GM12878 (cell line): ENCODE measurements around the gene FSTL1. TPM values are rescaled to one million over a fixed set of nuclear protein-coding genes. Genes with fewer than 3 reads are reported as not detected.

ENCODE experiments used
- ATAC-seq: fragments of 200-7000 bp; cut with Tn5 transposase; 3 replicates; pipeline ENCODE4 v1.9.1; 2020; ENCODE audit warnings: mild to moderate bottlenecking, moderate library complexity
- BruUV-seq: library from RNA; stranded (reverse); fragments of 400-500 nt; replicated peaks from 2 replicates; lab custom pipeline; 2021; lab: Mats Ljungman, UMichigan
- CTCF ChIA-PET: fragments of 300-600 bp; sonication (Branson Sonifier 250); formaldehyde crosslinking; extraction: SDS; loops from one replicate; lab custom pipeline; 2021; ENCODE audit warnings: inconsistent platforms; lab: Yijun Ruan, JAX
- POLR2A ChIA-PET: fragments of 350-600 bp; formaldehyde crosslinking; extraction: SDS; loops from one replicate; lab custom pipeline; 2021; ENCODE audit warnings: inconsistent platforms; lab: Charles Lee
- RAD21 ChIA-PET: fragments of 300-600 bp; sonication (Branson Sonifier 250); formaldehyde crosslinking; loops from one replicate; lab custom pipeline; 2023; ENCODE audit warnings: antibody characterized with exemption; ENCODE audit not compliant: unreplicated experiment; lab: Charles Lee
- SMC1A ChIA-PET: fragments of 300-600 bp; sonication (Branson Sonifier 250); formaldehyde crosslinking; loops from one replicate; lab custom pipeline; 2023; ENCODE audit not compliant: unreplicated experiment, uncharacterized antibody; lab: Charles Lee
- DNase-seq: peaks from one replicate; pipeline ENCODE4 v3.0.0-alpha.2; 2011; ENCODE audit warnings: low read depth, low spot score
- FAIRE-seq: peaks from 3 replicates; lab custom pipeline; 2011; peaks lifted over from hg19 to GRCh38; lab: Jason Lieb, UNC
- H2AFZ ChIP-seq: 2 replicates; pipeline ENCODE4 v1.6.0; 2011; ENCODE audit warnings: low read depth, low read length, control low read depth; ENCODE audit not compliant: control insufficient read depth
- H3K27ac ChIP-seq: 2 replicates; pipeline ENCODE4 v1.5.1; 2011; ENCODE audit warnings: control low read depth; ENCODE audit not compliant: control insufficient read depth, insufficient read depth
- H3K27me3 ChIP-seq, 2 experiments: replicated peaks in 1 of 2; 2 replicates each; pipeline versions ENCODE4 v1.6.0 to v1.6.1; 2011; ENCODE audit warnings: low read length in 1 of 2; ENCODE audit not compliant: control insufficient read depth in 2 of 2, insufficient read depth in 2 of 2
- H3K36me3 ChIP-seq, 2 experiments: 2 replicates each; pipeline ENCODE4 v1.5.1; 2011; ENCODE audit warnings: low read length in 1 of 2; ENCODE audit not compliant: control insufficient read depth in 2 of 2, insufficient read depth in 2 of 2
- H3K4me1 ChIP-seq: 2 replicates; pipeline ENCODE4 v1.6.1; 2011; ENCODE audit warnings: mild to moderate bottlenecking, low read length, moderate library complexity, mixed read lengths; ENCODE audit not compliant: control insufficient read depth, insufficient read depth
- H3K4me2 ChIP-seq: 2 replicates; pipeline ENCODE4 v1.6.0; 2011; ENCODE audit warnings: control low read depth; ENCODE audit not compliant: control insufficient read depth, insufficient read depth
- H3K4me3 ChIP-seq: fragments of 200-600 bp; sonication (generic); 2 replicates; pipeline ENCODE4 v1.5.1; 2016
- H3K79me2 ChIP-seq: 2 replicates; pipeline ENCODE4 v1.6.0; 2011; ENCODE audit warnings: low read length; ENCODE audit not compliant: control insufficient read depth, insufficient read depth
- H3K9ac ChIP-seq: 2 replicates; pipeline ENCODE4 v1.8.0; 2011; ENCODE audit warnings: low read length, control low read depth, mixed read lengths; ENCODE audit not compliant: control insufficient read depth, insufficient read depth
- H3K9me3 ChIP-seq: replicated peaks from 3 replicates; pipeline ENCODE4 v1.5.1; 2011; ENCODE audit warnings: mild to moderate bottlenecking, low read length; ENCODE audit not compliant: control insufficient read depth, insufficient read depth
- H4K20me1 ChIP-seq: 2 replicates; pipeline ENCODE4 v1.6.0; 2011; ENCODE audit not compliant: control insufficient read depth, insufficient read depth
- ATF7 ChIP-seq: fragments of 450-650 bp; IDR thresholded peaks from 2 replicates; pipeline ENCODE4 v1.6.1; 2016; ENCODE audit warnings: low read depth, mild to moderate bottlenecking
- BACH1 ChIP-seq: fragments of 450-650 bp; IDR thresholded peaks from 2 replicates; pipeline ENCODE4 v1.6.1; 2017; ENCODE audit warnings: mild to moderate bottlenecking, borderline replicate concordance
- CREM ChIP-seq: IDR thresholded peaks from 2 replicates; pipeline ENCODE4 v1.6.1; 2014; ENCODE audit warnings: antibody characterized with exemption, low read depth
- EZH2 ChIP-seq: IDR thresholded peaks from 2 replicates; pipeline ENCODE4 v1.6.1; 2012; ENCODE audit warnings: low read depth, mild to moderate bottlenecking, control low read depth, inconsistent platforms, low read length, borderline replicate concordance; ENCODE audit not compliant: control insufficient read depth
- MTA3 ChIP-seq: IDR thresholded peaks from 2 replicates; pipeline ENCODE4 v1.6.1; 2012; ENCODE audit warnings: low read length, inconsistent platforms, borderline replicate concordance
- NBN ChIP-seq: fragments of 450-650 bp; IDR thresholded peaks from 2 replicates; pipeline ENCODE4 v1.6.1; 2016
- NFXL1 ChIP-seq: fragments of 450-650 bp; IDR thresholded peaks from 2 replicates; pipeline ENCODE4 v1.6.1; 2017; ENCODE audit warnings: antibody characterized with exemption, mild to moderate bottlenecking, borderline replicate concordance
- SIX5 ChIP-seq: IDR thresholded peaks from 2 replicates; pipeline ENCODE4 v1.6.1; 2011; ENCODE audit warnings: mild to moderate bottlenecking, low read depth, low read length, moderate library complexity; ENCODE audit not compliant: severe bottlenecking
- SP1 ChIP-seq: IDR thresholded peaks from one replicate; pipeline ENCODE4 v1.6.1; 2011; ENCODE audit warnings: low read depth, low read length
- SPI1 ChIP-seq: IDR thresholded peaks from 2 replicates; pipeline ENCODE4 v1.6.1; 2011; ENCODE audit warnings: low read depth, mild to moderate bottlenecking, low read length, moderate library complexity, borderline replicate concordance; ENCODE audit not compliant: insufficient read depth
- SREBF2 ChIP-seq: IDR thresholded peaks from 2 replicates; pipeline ENCODE4 v1.6.1; 2012; ENCODE audit warnings: mild to moderate bottlenecking, low read length
- TAF1 ChIP-seq: IDR thresholded peaks from 2 replicates; pipeline ENCODE4 v1.6.1; 2011; ENCODE audit warnings: mild to moderate bottlenecking, low read depth, low read length, borderline replicate concordance
- WGBS: methylation state at CpG from one replicate; pipeline ENCODE4 v1.1.6; 2016; ENCODE audit warnings: low lambda C conversion rate; ENCODE audit not compliant: insufficient replicate concordance, insufficient coverage; ENCODE audit errors: missing lambda C conversion rate; 5-methylcytosine and 5-hydroxymethylcytosine counted together
- in situ Hi-C: fragments of 300-500 bp; cut with MboI; formaldehyde crosslinking; loops from 9 replicates; pipeline ENCODE4 v1.14.3; 2018; ENCODE audit warnings: mixed read lengths
- intact Hi-C: fragments of 100-400 bp; cut with micrococcal nuclease; formaldehyde crosslinking; loops from one replicate; pipeline ENCODE4 v1.14.2; 2022; ENCODE audit not compliant: unreplicated experiment
- polyA plus RNA-seq, 11 experiments: library from polyadenylated mRNA; depleted of rRNA in 4 of 11; unstranded in 6 of 11; stranded (reverse) in 5 of 11; fragments of >200 nt; fragmentation: Nextera tagmentation in 4 of 11; fragmentation: Illumina TruSeq in 1 of 11; extraction: Ambion mirVana in 4 of 11; extraction: Trizol in 1 of 11; gene quantifications; 1 replicate in 1 of 11; 2 replicates in 10 of 11; pipeline versions ENCODE4 v1.2.1 to v1.2.3, GENCODE V29; 2011 to 2016; ENCODE audit warnings: inconsistent platforms in 2 of 11, missing spikeins in 2 of 11, low read depth in 1 of 11
- total RNA-seq, 4 experiments: library from RNA; depleted of rRNA in 3 of 4; stranded (reverse); fragments of >200 nt in 3 of 4; fragmentation: Illumina TruSeq in 1 of 4; extraction: Trizol in 1 of 4; gene quantifications; 2 replicates each; pipeline versions ENCODE4 v1.2.1 to v1.2.3, GENCODE V29; 2013 to 2021
- TF ChIP-seq, protein P1 (sequence below): fragments of 450-650 bp; conservative IDR thresholded peaks from 2 replicates; pipeline ENCODE4 v1.6.1; 2017; ENCODE audit warnings: mild to moderate bottlenecking, moderate library complexity
- TF ChIP-seq, protein P2 (sequence below): fragments of 450-650 bp; formaldehyde crosslinking; IDR thresholded peaks from 2 replicates; pipeline ENCODE4 v1.4.0; 2022; ENCODE audit warnings: mild to moderate bottlenecking, moderate library complexity
- TF ChIP-seq, protein P3 (sequence below): IDR thresholded peaks from 2 replicates; pipeline ENCODE4 v1.6.1; 2012; ENCODE audit warnings: low read length, inconsistent platforms
- TF ChIP-seq, protein P4 (sequence below): IDR thresholded peaks from 2 replicates; pipeline ENCODE4 v1.6.1; 2012; ENCODE audit warnings: low read depth, low read length, improper control_type of control experiment

The FSTL1 gene
- total and polyA plus RNA-seq, 10 of the 15 experiments (the other 5 are each of a cell fraction or from before 2014, with no cell fraction given): 0.06 to 1.7 (median 0.32) TPM; not detected in 4

DNA sequence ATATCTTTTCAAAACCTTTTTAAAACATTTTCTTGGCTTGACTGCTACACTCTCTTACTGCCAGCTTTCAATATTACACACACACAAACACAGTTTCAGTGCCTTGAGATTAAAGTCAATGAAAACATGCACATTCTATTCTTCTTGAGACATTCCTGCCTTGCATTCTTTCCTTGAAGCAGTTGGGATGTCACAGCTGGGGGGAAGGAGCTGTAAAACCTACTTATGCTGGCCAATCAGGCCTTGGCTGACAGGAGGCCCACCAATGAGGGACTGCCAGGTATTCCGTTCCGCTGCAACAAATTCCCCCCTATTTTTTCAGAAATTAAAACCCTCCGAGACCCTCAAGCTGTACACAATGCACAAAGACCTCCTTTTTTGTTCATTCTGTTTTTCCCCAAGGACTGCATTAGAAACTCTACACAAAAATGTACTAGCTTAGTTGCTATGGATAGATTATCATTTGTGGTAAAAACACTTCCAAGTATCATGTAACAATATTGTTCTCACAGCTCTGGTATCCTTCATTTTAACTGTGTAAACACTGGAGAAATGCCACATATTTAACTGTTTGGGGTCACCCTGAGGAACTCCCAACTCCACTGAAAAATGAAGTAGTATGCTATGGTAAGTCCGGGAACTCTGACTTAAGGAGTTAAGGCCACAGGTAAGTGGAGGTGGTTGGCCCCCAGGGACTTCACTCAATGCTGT, 18.5 kb downstream of the FSTL1 start:
- peaks cover 0 to 4% of the 10 kb centered on the region in 2 experiments; a peak in 3 of 4 replicates for H3K27me3 ChIP-seq
- DNase-seq (no peak), ATAC-seq (no peak), FAIRE-seq (no peak)
- ChIA-PET CTCF (interaction anchor here (1.1 to 1.5 kb wide), 3 partner anchors 12 to 126 kb away, joined by 4 to 5 read pairs (median 4); no protein-coding TSS in a partner anchor), POLR2A (no interaction called here), RAD21 (no interaction called here), SMC1A (interaction anchor here (0.8 to 1.0 kb wide), 2 partner anchors 8 to 12 kb away, joined by 3 read pairs; no protein-coding TSS in a partner anchor)
- no peak overlapping the region for H3K9ac ChIP-seq
- H3K9me3 ChIP-seq: no peaks in the 10 kb centered on the region
- no peaks in the 10 kb centered on the region for H3K4me1 ChIP-seq
- no peak overlapping the region for H3K27ac ChIP-seq
- no peak overlapping the region for H3K4me3 ChIP-seq
- WGBS: 53% methylated on average over 4 of the region's 4 CpGs
- in situ Hi-C loops: no loop called here
- no peak overlapping the region for H2AFZ ChIP-seq
- H3K36me3 ChIP-seq: no peaks in the 10 kb centered on the region
- intact Hi-C loops: no loop called here
- no peaks in the 10 kb centered on the region for H4K20me1 ChIP-seq
- no peaks in the 10 kb centered on the region for H3K79me2 ChIP-seq
- no TSS peak for BruUV-seq
- no peak overlapping the region for H3K4me2 ChIP-seq
- TF ChIP-seq, protein P1, sequence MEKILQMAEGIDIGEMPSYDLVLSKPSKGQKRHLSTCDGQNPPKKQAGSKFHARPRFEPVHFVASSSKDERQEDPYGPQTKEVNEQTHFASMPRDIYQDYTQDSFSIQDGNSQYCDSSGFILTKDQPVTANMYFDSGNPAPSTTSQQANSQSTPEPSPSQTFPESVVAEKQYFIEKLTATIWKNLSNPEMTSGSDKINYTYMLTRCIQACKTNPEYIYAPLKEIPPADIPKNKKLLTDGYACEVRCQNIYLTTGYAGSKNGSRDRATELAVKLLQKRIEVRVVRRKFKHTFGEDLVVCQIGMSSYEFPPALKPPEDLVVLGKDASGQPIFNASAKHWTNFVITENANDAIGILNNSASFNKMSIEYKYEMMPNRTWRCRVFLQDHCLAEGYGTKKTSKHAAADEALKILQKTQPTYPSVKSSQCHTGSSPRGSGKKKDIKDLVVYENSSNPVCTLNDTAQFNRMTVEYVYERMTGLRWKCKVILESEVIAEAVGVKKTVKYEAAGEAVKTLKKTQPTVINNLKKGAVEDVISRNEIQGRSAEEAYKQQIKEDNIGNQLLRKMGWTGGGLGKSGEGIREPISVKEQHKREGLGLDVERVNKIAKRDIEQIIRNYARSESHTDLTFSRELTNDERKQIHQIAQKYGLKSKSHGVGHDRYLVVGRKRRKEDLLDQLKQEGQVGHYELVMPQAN: no peak
- TF ChIP-seq SIX5: no peak
- TF ChIP-seq SPI1: no peak
- no peak for TF ChIP-seq NFXL1
- no peak for TF ChIP-seq MTA3
- no peak for TF ChIP-seq TAF1
- TF ChIP-seq ATF7: no peak
- TF ChIP-seq BACH1: no peak
- TF ChIP-seq, protein P2, sequence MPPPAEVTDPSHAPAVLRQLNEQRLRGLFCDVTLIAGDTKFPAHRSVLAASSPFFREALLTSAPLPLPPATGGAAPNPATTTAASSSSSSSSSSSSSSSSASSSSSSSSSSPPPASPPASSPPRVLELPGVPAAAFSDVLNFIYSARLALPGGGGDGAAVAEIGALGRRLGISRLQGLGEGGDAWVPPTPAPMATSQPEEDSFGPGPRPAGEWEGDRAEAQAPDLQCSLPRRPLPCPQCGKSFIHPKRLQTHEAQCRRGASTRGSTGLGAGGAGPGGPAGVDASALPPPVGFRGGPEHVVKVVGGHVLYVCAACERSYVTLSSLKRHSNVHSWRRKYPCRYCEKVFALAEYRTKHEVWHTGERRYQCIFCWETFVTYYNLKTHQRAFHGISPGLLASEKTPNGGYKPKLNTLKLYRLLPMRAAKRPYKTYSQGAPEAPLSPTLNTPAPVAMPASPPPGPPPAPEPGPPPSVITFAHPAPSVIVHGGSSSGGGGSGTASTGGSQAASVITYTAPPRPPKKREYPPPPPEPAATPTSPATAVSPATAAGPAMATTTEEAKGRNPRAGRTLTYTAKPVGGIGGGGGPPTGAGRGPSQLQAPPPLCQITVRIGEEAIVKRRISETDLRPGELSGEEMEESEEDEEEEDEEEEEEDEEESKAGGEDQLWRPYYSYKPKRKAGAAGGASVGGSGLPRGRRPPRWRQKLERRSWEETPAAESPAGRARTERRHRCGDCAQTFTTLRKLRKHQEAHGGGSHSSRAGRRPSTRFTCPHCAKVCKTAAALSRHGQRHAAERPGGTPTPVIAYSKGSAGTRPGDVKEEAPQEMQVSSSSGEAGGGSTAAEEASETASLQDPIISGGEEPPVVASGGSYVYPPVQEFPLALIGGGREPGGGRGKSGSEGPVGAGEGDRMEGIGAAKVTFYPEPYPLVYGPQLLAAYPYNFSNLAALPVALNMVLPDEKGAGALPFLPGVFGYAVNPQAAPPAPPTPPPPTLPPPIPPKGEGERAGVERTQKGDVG (CRISPR knock-in tag): no peak
- TF ChIP-seq, protein P3, sequence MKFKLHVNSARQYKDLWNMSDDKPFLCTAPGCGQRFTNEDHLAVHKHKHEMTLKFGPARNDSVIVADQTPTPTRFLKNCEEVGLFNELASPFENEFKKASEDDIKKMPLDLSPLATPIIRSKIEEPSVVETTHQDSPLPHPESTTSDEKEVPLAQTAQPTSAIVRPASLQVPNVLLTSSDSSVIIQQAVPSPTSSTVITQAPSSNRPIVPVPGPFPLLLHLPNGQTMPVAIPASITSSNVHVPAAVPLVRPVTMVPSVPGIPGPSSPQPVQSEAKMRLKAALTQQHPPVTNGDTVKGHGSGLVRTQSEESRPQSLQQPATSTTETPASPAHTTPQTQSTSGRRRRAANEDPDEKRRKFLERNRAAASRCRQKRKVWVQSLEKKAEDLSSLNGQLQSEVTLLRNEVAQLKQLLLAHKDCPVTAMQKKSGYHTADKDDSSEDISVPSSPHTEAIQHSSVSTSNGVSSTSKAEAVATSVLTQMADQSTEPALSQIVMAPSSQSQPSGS: no peak
- TF ChIP-seq, protein P4, sequence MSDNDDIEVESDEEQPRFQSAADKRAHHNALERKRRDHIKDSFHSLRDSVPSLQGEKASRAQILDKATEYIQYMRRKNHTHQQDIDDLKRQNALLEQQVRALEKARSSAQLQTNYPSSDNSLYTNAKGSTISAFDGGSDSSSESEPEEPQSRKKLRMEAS: no peak
- no peak for TF ChIP-seq CREM
- TF ChIP-seq SREBF2: no peak
- TF ChIP-seq SP1: no peak
- no peak for TF ChIP-seq NBN
- no peak for TF ChIP-seq EZH2
